Measurements from ENCODE around the gene MFSD6.

GRCh38 chr2:190505696-190506095 lies 97.5 kb downstream of the MFSD6 start:
- no peak for TF ChIP-seq EZH2 (IDR thresholded peaks at IDR 0.05)
- no peak for TF ChIP-seq POLR2AphosphoS5 (IDR thresholded peaks at IDR 0.05; ENCODE audit: borderline replicate concordance, low read depth, low read length)
